ENCODE results near the gene TAF11L8.

DNA sequence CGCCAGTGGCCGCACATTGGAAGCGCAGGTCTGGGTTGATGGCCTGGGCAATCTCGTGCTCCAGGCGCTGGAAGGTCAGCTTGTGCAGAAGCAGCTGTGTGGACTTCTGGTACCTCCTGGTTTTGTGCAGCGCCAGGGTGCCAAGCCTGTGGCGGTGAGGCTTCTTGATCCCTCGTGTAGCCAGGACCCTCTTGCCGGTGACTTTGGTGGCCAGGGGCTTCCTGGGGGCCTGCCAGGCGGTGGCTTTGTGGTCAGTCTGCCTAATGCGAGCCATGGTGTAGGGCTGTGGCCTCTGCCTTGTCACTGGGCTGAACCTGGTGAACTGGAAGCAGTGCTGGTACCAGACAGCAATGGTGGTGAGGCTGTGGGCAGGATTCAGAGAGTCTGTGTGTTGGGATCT is 34.9 kb upstream of the TAF11L8 start:
- TF ChIP-seq CTCF (IDR thresholded peaks at IDR 0.05; ENCODE audit: low read depth, low read length, missing input control) (no peak), RAD21 (IDR thresholded peaks at IDR 0.05) (no peak), RXRA (IDR thresholded peaks at IDR 0.05) (no peak), REST (IDR thresholded peaks at IDR 0.05) (no peak), GABPA (IDR thresholded peaks at IDR 0.05 in 1 of 2, conservative IDR thresholded peaks at IDR 0.05 in 1 of 2) (no peak), YY1 (IDR thresholded peaks at IDR 0.05) (no peak)
